GM23338 (cell line): ENCODE data around the gene VWA2. TPM values are rescaled to one million over a fixed set of nuclear protein-coding genes. Genes with fewer than 3 reads are reported as not detected.

ENCODE experiments used
- ATAC-seq: fragments of 200-7000 bp; cut with Tn5 transposase; 3 replicates; pipeline ENCODE4 v1.9.1; 2020
- DNase-seq: peaks from one replicate; pipeline ENCODE4 v3.0.0-alpha.2; 2015; ENCODE audit warnings: low spot score
- H2AFZ ChIP-seq: fragments of 200-600 bp; sonication (generic); 2 replicates; pipeline ENCODE4 v1.8.0; 2016; ENCODE audit warnings: antibody characterized with exemption, mild to moderate bottlenecking, moderate library complexity
- H3F3A ChIP-seq: fragments of 200-600 bp; sonication (generic); replicated peaks from 2 replicates; pipeline ENCODE4 v1.8.0; 2017; ENCODE audit warnings: antibody characterized with exemption, mixed run types, low read depth
- H3K27ac ChIP-seq: fragments of 200-600 bp; sonication (generic); 2 replicates; pipeline ENCODE4 v1.6.1; 2016; ENCODE audit warnings: low read depth
- H3K27me3 ChIP-seq: fragments of 200-600 bp; sonication (generic); 2 replicates; pipeline ENCODE4 v1.8.0; 2016; ENCODE audit warnings: mild to moderate bottlenecking, mixed run types, moderate library complexity; ENCODE audit not compliant: insufficient read depth
- H3K36me3 ChIP-seq: fragments of 200-600 bp; sonication (generic); 2 replicates; pipeline ENCODE4 v1.8.0; 2016; ENCODE audit warnings: mild to moderate bottlenecking; ENCODE audit not compliant: insufficient read depth
- H3K4me1 ChIP-seq: fragments of 200-600 bp; sonication (generic); 2 replicates; pipeline ENCODE4 v1.8.0; 2016; ENCODE audit warnings: mild to moderate bottlenecking, moderate library complexity; ENCODE audit not compliant: insufficient read depth
- H3K4me2 ChIP-seq: fragments of 200-600 bp; sonication (generic); 2 replicates; pipeline ENCODE4 v1.7.1; 2017; ENCODE audit warnings: mixed run types
- H3K4me3 ChIP-seq: fragments of 200-600 bp; sonication (generic); 2 replicates; pipeline ENCODE4 v1.6.1; 2016; ENCODE audit warnings: mixed run types
- H3K79me2 ChIP-seq: fragments of 200-600 bp; sonication (generic); replicated peaks from 2 replicates; pipeline ENCODE4 v1.8.0; 2017; ENCODE audit warnings: mild to moderate bottlenecking; ENCODE audit not compliant: insufficient read depth
- H3K9me2 ChIP-seq: fragments of 200-600 bp; sonication (generic); 2 replicates; pipeline ENCODE4 v1.8.0; 2017; ENCODE audit not compliant: insufficient read depth
- H4K20me1 ChIP-seq: fragments of 200-600 bp; sonication (generic); replicated peaks from 2 replicates; pipeline ENCODE4 v1.8.0; 2017; ENCODE audit warnings: mild to moderate bottlenecking; ENCODE audit not compliant: insufficient read depth
- H3K27ac Mint-ChIP-seq: 2 replicates; pipeline ENCODE4 v1.8.0; 2020; ENCODE audit warnings: inconsistent platforms, mild to moderate bottlenecking, moderate library complexity, mixed read lengths
- H3K27me3 Mint-ChIP-seq: 3 replicates; pipeline ENCODE4 v1.8.0; 2022; ENCODE audit warnings: low read depth, mild to moderate bottlenecking, moderate library complexity, mixed read lengths, inconsistent platforms; ENCODE audit not compliant: insufficient read depth, poor library complexity
- H3K36me3 Mint-ChIP-seq: 3 replicates; pipeline ENCODE4 v1.8.0; 2021; ENCODE audit warnings: low read depth, mild to moderate bottlenecking, inconsistent platforms, moderate library complexity, mixed read lengths
- H3K4me1 Mint-ChIP-seq: 3 replicates; pipeline ENCODE4 v1.8.0; 2020; ENCODE audit warnings: mild to moderate bottlenecking, inconsistent platforms, mixed read lengths
- H3K4me3 Mint-ChIP-seq: 3 replicates; pipeline ENCODE4 v1.8.0; 2021; ENCODE audit warnings: moderate library complexity, mild to moderate bottlenecking, inconsistent platforms, mixed read lengths
- H3K9me3 Mint-ChIP-seq: 3 replicates; pipeline ENCODE4 v1.8.0; 2020; ENCODE audit warnings: moderate library complexity, mild to moderate bottlenecking, inconsistent platforms, mixed read lengths
- EZH2 ChIP-seq: fragments of 200-600 bp; sonication (generic); IDR thresholded peaks from one replicate; pipeline ENCODE4 v1.8.0; 2017; ENCODE audit warnings: antibody characterized with exemption, mild to moderate bottlenecking, low read depth; ENCODE audit not compliant: unreplicated experiment
- POLR2AphosphoS5 ChIP-seq: IDR thresholded peaks from 2 replicates; pipeline ENCODE4 v1.6.1; 2016; ENCODE audit warnings: antibody characterized with exemption, low read depth
- STAT1 ChIP-seq: IDR thresholded peaks from one replicate; pipeline ENCODE4 v1.6.1; 2016; ENCODE audit warnings: antibody characterized with exemption; ENCODE audit not compliant: unreplicated experiment
- polyA plus RNA-seq: library from polyadenylated mRNA; unstranded; fragments of >200 nt; fragmentation: Nextera tagmentation; extraction: Ambion mirVana; gene quantifications from 2 replicates; pipeline ENCODE4 v1.2.1, GENCODE V29; 2016
- total RNA-seq: library from RNA; depleted of rRNA; stranded (reverse); fragments of >200 nt; shearing (Covaris generic); gene quantifications from 2 replicates; pipeline ENCODE4 v1.2.3, GENCODE V29; 2014
- TF ChIP-seq, protein P1 (sequence below): fragments of 250-450 bp; sonication (Bioruptor Pico); IDR thresholded peaks from 2 replicates; pipeline ENCODE4 v1.5.0; 2020; ENCODE audit warnings: mild to moderate bottlenecking, moderate library complexity
- TF ChIP-seq, protein P2 (sequence below): IDR thresholded peaks from one replicate; pipeline ENCODE4 v1.6.1; 2018; ENCODE audit warnings: antibody characterized with exemption; ENCODE audit not compliant: unreplicated experiment

Gene VWA2
- total and polyA plus RNA-seq, 2 experiments from 2014 or later, result 0.48 to 3.7 TPM

- peaks cover 6% of the 10 kb centered on the region; the same call in 1 of the 2 replicates for H3K4me1 ChIP-seq
- no peak overlapping the region for H3K4me2 ChIP-seq
- ATAC-seq (no peak), DNase-seq (no peak)
- Mint-ChIP-seq H3K27me3 (peaks cover 20% of the 10 kb centered on the region), H3K27ac (no peak overlapping the region), H3K36me3 (peaks cover 22% of the 10 kb centered on the region), H3K4me1 (no peaks in the 10 kb centered on the region; the same call in 1 of the 3 replicates), H3K4me3 (no peak overlapping the region), H3K9me3 (peaks cover 21% of the 10 kb centered on the region)
- no peaks in the 10 kb centered on the region for H3F3A ChIP-seq
- H3K27ac ChIP-seq, result no peak overlapping the region
- H3K27me3 ChIP-seq, result no peaks in the 10 kb centered on the region
- no peaks in the 10 kb centered on the region for H4K20me1 ChIP-seq
- no peaks in the 10 kb centered on the region for H3K36me3 ChIP-seq
- H3K9me2 ChIP-seq, result no peaks in the 10 kb centered on the region
- TF ChIP-seq EZH2 (no peak), POLR2AphosphoS5 (no peak), STAT1 (no peak)
- TF ChIP-seq, protein P1, sequence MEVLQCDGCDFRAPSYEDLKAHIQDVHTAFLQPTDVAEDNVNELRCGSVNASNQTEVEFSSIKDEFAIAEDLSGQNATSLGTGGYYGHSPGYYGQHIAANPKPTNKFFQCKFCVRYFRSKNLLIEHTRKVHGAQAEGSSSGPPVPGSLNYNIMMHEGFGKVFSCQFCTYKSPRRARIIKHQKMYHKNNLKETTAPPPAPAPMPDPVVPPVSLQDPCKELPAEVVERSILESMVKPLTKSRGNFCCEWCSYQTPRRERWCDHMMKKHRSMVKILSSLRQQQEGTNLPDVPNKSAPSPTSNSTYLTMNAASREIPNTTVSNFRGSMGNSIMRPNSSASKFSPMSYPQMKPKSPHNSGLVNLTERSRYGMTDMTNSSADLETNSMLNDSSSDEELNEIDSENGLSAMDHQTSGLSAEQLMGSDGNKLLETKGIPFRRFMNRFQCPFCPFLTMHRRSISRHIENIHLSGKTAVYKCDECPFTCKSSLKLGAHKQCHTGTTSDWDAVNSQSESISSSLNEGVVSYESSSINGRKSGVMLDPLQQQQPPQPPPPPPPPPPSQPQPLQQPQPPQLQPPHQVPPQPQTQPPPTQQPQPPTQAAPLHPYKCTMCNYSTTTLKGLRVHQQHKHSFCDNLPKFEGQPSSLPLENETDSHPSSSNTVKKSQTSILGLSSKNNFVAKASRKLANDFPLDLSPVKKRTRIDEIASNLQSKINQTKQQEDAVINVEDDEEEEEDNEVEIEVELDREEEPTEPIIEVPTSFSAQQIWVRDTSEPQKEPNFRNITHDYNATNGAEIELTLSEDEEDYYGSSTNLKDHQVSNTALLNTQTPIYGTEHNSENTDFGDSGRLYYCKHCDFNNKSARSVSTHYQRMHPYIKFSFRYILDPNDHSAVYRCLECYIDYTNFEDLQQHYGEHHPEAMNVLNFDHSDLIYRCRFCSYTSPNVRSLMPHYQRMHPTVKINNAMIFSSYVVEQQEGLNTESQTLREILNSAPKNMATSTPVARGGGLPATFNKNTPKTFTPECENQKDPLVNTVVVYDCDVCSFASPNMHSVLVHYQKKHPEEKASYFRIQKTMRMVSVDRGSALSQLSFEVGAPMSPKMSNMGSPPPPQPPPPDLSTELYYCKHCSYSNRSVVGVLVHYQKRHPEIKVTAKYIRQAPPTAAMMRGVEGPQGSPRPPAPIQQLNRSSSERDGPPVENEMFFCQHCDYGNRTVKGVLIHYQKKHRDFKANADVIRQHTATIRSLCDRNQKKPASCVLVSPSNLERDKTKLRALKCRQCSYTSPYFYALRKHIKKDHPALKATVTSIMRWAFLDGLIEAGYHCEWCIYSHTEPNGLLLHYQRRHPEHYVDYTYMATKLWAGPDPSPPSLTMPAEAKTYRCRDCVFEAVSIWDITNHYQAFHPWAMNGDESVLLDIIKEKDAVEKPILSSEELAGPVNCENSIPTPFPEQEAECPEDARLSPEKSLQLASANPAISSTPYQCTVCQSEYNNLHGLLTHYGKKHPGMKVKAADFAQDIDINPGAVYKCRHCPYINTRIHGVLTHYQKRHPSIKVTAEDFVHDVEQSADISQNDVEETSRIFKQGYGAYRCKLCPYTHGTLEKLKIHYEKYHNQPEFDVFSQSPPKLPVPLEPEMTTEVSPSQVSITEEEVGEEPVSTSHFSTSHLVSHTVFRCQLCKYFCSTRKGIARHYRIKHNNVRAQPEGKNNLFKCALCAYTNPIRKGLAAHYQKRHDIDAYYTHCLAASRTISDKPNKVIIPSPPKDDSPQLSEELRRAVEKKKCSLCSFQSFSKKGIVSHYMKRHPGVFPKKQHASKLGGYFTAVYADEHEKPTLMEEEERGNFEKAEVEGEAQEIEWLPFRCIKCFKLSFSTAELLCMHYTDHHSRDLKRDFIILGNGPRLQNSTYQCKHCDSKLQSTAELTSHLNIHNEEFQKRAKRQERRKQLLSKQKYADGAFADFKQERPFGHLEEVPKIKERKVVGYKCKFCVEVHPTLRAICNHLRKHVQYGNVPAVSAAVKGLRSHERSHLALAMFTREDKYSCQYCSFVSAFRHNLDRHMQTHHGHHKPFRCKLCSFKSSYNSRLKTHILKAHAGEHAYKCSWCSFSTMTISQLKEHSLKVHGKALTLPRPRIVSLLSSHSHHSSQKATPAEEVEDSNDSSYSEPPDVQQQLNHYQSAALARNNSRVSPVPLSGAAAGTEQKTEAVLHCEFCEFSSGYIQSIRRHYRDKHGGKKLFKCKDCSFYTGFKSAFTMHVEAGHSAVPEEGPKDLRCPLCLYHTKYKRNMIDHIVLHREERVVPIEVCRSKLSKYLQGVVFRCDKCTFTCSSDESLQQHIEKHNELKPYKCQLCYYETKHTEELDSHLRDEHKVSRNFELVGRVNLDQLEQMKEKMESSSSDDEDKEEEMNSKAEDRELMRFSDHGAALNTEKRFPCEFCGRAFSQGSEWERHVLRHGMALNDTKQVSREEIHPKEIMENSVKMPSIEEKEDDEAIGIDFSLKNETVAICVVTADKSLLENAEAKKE (CRISPR knock-in tag), result no peak
- TF ChIP-seq, protein P2, sequence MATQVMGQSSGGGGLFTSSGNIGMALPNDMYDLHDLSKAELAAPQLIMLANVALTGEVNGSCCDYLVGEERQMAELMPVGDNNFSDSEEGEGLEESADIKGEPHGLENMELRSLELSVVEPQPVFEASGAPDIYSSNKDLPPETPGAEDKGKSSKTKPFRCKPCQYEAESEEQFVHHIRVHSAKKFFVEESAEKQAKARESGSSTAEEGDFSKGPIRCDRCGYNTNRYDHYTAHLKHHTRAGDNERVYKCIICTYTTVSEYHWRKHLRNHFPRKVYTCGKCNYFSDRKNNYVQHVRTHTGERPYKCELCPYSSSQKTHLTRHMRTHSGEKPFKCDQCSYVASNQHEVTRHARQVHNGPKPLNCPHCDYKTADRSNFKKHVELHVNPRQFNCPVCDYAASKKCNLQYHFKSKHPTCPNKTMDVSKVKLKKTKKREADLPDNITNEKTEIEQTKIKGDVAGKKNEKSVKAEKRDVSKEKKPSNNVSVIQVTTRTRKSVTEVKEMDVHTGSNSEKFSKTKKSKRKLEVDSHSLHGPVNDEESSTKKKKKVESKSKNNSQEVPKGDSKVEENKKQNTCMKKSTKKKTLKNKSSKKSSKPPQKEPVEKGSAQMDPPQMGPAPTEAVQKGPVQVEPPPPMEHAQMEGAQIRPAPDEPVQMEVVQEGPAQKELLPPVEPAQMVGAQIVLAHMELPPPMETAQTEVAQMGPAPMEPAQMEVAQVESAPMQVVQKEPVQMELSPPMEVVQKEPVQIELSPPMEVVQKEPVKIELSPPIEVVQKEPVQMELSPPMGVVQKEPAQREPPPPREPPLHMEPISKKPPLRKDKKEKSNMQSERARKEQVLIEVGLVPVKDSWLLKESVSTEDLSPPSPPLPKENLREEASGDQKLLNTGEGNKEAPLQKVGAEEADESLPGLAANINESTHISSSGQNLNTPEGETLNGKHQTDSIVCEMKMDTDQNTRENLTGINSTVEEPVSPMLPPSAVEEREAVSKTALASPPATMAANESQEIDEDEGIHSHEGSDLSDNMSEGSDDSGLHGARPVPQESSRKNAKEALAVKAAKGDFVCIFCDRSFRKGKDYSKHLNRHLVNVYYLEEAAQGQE, result no peak
- no peak overlapping the region for H2AFZ ChIP-seq
- no peak overlapping the region for H3K4me3 ChIP-seq
- H3K79me2 ChIP-seq, result no peaks in the 10 kb centered on the region
Measured at GRCh38 chr10:114255227-114255626, 16.2 kb downstream of the VWA2 start.
